HFFc6 (cell line): ENCODE measurements around the gene PRKAR1B. TPM values are rescaled to one million over a fixed set of nuclear protein-coding genes. Genes with fewer than 3 reads are reported as not detected.

Source experiments
- DNase-seq: peaks from one replicate; pipeline ENCODE4 v3.0.0-alpha.2; 2018
- H3K27ac Mint-ChIP-seq: 2 replicates; pipeline ENCODE4 v1.8.0; 2020; ENCODE audit warnings: mild to moderate bottlenecking, mixed read lengths
- H3K27me3 Mint-ChIP-seq: 2 replicates; pipeline ENCODE4 v1.8.0; 2021; ENCODE audit warnings: mild to moderate bottlenecking, moderate library complexity, mixed read lengths; ENCODE audit not compliant: insufficient read depth
- H3K36me3 Mint-ChIP-seq: 2 replicates; pipeline ENCODE4 v1.8.0; 2021; ENCODE audit warnings: low read depth, mixed read lengths
- H3K4me1 Mint-ChIP-seq: 2 replicates; pipeline ENCODE4 v1.8.0; 2020; ENCODE audit warnings: low read depth, mixed read lengths
- H3K4me3 Mint-ChIP-seq: 2 replicates; pipeline ENCODE4 v1.8.0; 2020; ENCODE audit warnings: mild to moderate bottlenecking, moderate library complexity, mixed read lengths
- H3K9me3 Mint-ChIP-seq: 2 replicates; pipeline ENCODE4 v1.8.0; 2020; ENCODE audit warnings: mild to moderate bottlenecking, mixed read lengths
- total RNA-seq, 6 experiments: library from RNA; stranded (reverse); fragmentation: NEBNext Ultra II Directional; extraction: Animal tissue kit (Norgen Biotek cat#: 25700); gene quantifications; 2 replicates in 1 of 6; 3 replicates in 5 of 6; pipeline ENCODE4 v1.2.3, GENCODE V29; 2021
- TF ChIP-seq, protein P1 (sequence below): fragments of 200-600 bp; sonication (generic); IDR thresholded peaks from 2 replicates; pipeline ENCODE4 v1.5.0; 2021; ENCODE audit warnings: antibody characterized with exemption, mild to moderate bottlenecking

Gene PRKAR1B
- total RNA-seq, 6 experiments from 2014 or later = 15.5 to 22.7 (median 17.1) TPM

DNA sequence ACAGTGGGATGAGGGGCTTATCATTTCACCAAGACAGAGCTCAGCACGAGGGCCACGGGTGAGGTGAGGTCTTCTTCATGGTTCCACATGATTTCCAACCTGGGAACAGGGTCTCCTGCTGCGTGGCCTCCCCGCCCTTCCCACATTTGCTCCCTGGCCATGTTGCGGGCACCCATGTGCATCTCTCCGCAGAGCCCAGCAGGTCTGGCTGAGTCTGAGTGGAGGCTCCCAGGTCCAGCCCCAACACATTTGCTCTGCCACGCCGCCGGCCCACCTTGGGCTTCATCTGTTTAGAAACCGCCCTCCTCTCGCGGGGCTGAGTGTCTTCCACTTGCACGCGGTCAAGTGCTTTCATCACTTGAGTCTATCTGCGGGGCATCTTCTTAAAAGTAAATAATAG is 14.8 kb upstream of the PRKAR1B start:
- Mint-ChIP-seq H3K9me3 (no peaks in the 10 kb centered on the region), H3K27ac (no peak overlapping the region)

DNA sequence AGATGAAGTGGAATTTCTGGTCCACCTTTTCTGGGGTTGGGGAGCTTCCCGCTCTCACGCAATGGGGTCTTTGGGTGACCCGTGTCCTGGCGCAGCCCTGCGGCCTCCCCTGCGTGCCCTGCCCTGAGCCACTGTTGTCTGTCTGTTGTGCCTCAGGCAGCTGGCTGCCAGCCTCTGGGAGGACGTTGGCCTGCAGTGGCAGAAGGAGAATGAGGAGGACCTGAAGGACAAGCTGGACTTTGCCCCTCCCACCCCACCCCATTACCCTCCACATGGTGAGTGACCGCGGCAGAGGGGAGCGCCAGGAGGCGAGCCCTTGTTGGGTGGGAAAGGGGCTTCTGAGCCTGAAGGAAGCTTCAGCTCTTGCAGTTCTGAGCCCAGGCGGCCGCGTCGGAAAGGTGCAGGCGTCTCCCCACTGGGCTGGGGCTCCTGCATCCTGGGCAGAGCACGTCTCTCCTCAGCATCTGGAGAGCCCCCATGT is 14.2 kb upstream of the PRKAR1B start:
- no peak overlapping the region for H3K27ac Mint-ChIP-seq
- TF ChIP-seq, protein P1, sequence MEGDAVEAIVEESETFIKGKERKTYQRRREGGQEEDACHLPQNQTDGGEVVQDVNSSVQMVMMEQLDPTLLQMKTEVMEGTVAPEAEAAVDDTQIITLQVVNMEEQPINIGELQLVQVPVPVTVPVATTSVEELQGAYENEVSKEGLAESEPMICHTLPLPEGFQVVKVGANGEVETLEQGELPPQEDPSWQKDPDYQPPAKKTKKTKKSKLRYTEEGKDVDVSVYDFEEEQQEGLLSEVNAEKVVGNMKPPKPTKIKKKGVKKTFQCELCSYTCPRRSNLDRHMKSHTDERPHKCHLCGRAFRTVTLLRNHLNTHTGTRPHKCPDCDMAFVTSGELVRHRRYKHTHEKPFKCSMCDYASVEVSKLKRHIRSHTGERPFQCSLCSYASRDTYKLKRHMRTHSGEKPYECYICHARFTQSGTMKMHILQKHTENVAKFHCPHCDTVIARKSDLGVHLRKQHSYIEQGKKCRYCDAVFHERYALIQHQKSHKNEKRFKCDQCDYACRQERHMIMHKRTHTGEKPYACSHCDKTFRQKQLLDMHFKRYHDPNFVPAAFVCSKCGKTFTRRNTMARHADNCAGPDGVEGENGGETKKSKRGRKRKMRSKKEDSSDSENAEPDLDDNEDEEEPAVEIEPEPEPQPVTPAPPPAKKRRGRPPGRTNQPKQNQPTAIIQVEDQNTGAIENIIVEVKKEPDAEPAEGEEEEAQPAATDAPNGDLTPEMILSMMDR = no peak
- H3K9me3 Mint-ChIP-seq = no peaks in the 10 kb centered on the region
- DNase-seq = no peak
- peaks cover 32% of the 10 kb centered on the region for H3K36me3 Mint-ChIP-seq
- H3K27me3 Mint-ChIP-seq = no peaks in the 10 kb centered on the region; the same call in none of the 2 replicates
- H3K4me1 Mint-ChIP-seq = peaks cover 6% of the 10 kb centered on the region; the same call in 1 of the 2 replicates
- H3K4me3 Mint-ChIP-seq = no peak overlapping the region

More for the DNA sequence above, 14.8 kb upstream of the PRKAR1B start:
- H3K4me1 Mint-ChIP-seq = peaks cover 6% of the 10 kb centered on the region; the same call in 1 of the 2 replicates
- no peak overlapping the region for H3K4me3 Mint-ChIP-seq
- DNase-seq = no peak
- TF ChIP-seq, protein P1 = no peak
- no peaks in the 10 kb centered on the region; the same call in none of the 2 replicates for H3K27me3 Mint-ChIP-seq
- peaks cover 32% of the 10 kb centered on the region for H3K36me3 Mint-ChIP-seq

DNA sequence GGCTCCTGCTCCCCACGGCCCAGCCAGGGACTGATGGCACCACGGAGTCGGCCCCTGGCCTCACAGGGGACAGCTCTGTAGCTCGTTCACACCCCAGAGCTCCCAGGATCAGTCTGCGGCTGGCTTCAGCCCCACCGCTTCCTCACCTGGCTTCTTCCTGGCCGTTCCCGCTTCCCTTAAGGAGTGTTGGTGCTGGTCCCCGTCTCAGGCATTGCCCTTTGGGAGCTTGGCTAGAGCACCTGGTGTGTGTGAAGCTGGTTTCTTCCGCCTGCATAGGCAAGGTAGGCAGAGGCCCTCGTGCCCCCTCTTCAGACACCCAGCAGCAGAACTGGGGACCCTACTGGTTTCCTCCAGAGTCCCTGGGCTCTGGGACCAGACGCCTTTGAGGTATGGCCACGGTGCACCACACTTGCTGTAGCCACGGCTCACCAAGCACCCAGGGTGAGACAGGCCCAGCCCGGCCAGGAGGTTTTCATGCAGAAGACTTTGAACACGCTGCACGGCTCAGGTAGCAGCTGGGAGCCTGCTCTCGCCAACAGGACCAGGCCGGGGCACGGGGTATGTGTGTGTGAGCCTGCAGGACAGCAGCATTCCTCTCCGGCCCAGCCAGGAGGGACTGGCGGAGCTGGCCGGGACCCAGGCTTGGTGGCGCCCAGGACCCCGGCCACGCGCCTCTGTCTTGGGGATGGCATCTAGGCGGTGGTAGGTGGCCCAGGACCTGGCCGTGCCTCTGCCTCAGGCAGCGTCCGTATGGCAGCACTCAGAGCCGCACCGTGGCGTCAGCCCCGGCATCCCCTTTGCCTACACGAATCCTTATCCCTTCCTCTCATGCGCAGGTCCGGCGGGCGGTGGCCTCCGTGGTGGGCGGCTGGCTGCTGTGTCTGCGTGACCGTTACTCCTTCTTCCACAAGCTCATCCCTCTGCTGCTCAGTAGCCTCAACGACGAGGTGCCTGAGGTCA is 13.2 kb upstream of the PRKAR1B start:
- TF ChIP-seq, protein P1 = no peak
- Mint-ChIP-seq H3K27ac (no peak overlapping the region), H3K27me3 (no peaks in the 10 kb centered on the region; the same call in none of the 2 replicates), H3K9me3 (no peaks in the 10 kb centered on the region), H3K4me1 (peaks cover 6% of the 10 kb centered on the region; the same call in 1 of the 2 replicates), H3K4me3 (no peak overlapping the region), H3K36me3 (peaks cover 26% of the 10 kb centered on the region)
- DNase-seq = no peak

DNA sequence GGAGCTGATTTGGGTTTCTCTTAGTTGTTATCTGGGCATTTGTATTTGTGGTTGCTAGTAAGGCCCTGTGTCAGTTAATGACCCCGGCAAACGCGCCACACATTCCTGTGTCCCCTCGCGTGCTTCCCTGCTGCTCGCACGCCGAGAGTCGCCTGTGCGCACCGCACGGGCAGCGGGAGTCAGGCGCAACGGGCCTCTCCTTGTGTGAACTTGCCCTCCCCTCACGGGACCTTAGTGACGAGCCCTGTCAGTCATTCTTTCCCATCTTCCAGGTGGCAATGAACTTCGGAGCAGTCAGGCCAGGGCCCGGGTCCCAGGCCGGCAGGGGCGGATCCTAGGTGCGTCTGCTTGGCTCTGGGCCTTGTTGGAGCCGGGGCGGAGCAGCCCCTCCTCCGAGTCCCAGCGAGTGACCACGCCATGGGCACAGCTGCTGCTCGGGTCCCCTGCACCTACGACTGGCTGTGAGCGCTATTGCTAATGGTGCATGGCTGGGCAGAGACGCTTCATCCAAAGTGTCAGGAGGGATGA is 12.4 kb upstream of the PRKAR1B start:
- H3K27ac Mint-ChIP-seq = no peak overlapping the region

More for the DNA sequence above, 12.4 kb upstream of the PRKAR1B start:
- Mint-ChIP-seq H3K27me3 (no peaks in the 10 kb centered on the region; the same call in none of the 2 replicates), H3K4me3 (no peak overlapping the region), H3K36me3 (peaks cover 18% of the 10 kb centered on the region), H3K4me1 (peaks cover 6% of the 10 kb centered on the region; the same call in 1 of the 2 replicates), H3K9me3 (no peaks in the 10 kb centered on the region)
- TF ChIP-seq, protein P1 = no peak
- DNase-seq = no peak
